ENCODE results near the gene COL27A1.

The COL27A1 gene

GRCh38 chr9:114304416-114305188 lies 149.3 kb downstream of the COL27A1 start:
- no peak overlapping the region for H3K4ac ChIP-seq (ENCODE audit: low read depth, low read length)
- H3K23ac ChIP-seq (ENCODE audit: low read length) = no peak overlapping the region
- H3K4me1 ChIP-seq (ENCODE audit: control insufficient read depth in 1 of 2, insufficient read depth in 2 of 2, low read length in 2 of 2) = no peaks in the 10 kb centered on the region
- H3K18ac ChIP-seq (ENCODE audit: low read length) = no peak overlapping the region
- no peak overlapping the region for H4K12ac ChIP-seq (ENCODE audit: low read depth, low read length)
- H2BK120ac ChIP-seq (ENCODE audit: insufficient read depth, low read length, poor library complexity) = no peak overlapping the region
- no peaks in the 10 kb centered on the region for H3K9me3 ChIP-seq (ENCODE audit: insufficient read depth, low read depth, low read length)
- no peaks in the 10 kb centered on the region for H3K79me2 ChIP-seq (ENCODE audit: control insufficient read depth, insufficient read depth, low read length, poor library complexity)
- no peak overlapping the region for H2AK5ac ChIP-seq (ENCODE audit: low read length)
- no CpG with 5 or more reads among the region's 10 CpGs for WGBS (ENCODE audit: extremely low coverage, insufficient coverage, insufficient read length)
- H3K4me3 ChIP-seq (ENCODE audit: low read depth, low read length) = no peak overlapping the region
- no peak overlapping the region for H4K8ac ChIP-seq (ENCODE audit: low read depth, low read length)
- H3K14ac ChIP-seq (ENCODE audit: low read length) = no peak overlapping the region
- H2BK12ac ChIP-seq (ENCODE audit: low read length) = no peak overlapping the region
- no peak for DNase-seq
- H3K27ac ChIP-seq (ENCODE audit: low read depth, low read length) = no peak overlapping the region
- no peak overlapping the region for H2AFZ ChIP-seq (ENCODE audit: insufficient read depth, low read length, poor library complexity)
- no peak overlapping the region for H4K91ac ChIP-seq (ENCODE audit: low read depth, low read length)
- no peak overlapping the region for H2BK5ac ChIP-seq (ENCODE audit: low read depth, low read length, poor library complexity)
- H3K36me3 ChIP-seq (ENCODE audit: control insufficient read depth in 1 of 2, insufficient read depth in 2 of 2, low read length in 2 of 2) = peaks cover 67 to 76% of the 10 kb centered on the region in 2 experiments
- H3K4me2 ChIP-seq (ENCODE audit: low read length) = no peak overlapping the region
- H3K9ac ChIP-seq (ENCODE audit: low read length) = no peak overlapping the region
- H3K27me3 ChIP-seq (ENCODE audit: insufficient read depth, low read length) = no peaks in the 10 kb centered on the region
- no peaks in the 10 kb centered on the region for H3K79me1 ChIP-seq (ENCODE audit: low read length)

DNA sequence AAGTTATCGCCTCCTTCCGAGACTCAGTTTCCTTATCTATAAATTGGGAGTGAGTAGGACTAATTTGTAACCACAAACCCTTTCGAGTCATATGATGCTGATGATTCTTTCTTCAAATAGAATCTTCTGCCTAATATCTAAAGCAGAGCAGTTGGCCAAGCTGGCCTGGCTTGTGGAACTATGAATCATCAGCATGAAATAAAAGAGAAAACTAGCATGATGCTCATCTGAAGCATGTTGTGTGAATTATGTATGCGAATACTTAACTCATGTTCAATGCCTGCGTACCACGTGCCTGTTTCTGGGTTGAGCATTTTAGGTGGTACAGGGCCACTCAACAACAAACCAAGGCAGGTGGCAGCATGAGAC lies 152.5 kb downstream of the COL27A1 start:
- Histone ChIP-seq H3K9ac (ENCODE audit: low read length) (no peak overlapping the region), H4K91ac (ENCODE audit: low read depth, low read length) (no peak overlapping the region), H3K36me3 (ENCODE audit: control insufficient read depth in 1 of 2, insufficient read depth in 2 of 2, low read length in 2 of 2) (peaks cover 52 to 57% of the 10 kb centered on the region in 2 experiments), H3K4me3 (ENCODE audit: low read depth, low read length) (no peak overlapping the region), H4K8ac (ENCODE audit: low read depth, low read length) (no peak overlapping the region), H3K14ac (ENCODE audit: low read length) (no peak overlapping the region), H3K27me3 (ENCODE audit: insufficient read depth, low read length) (no peaks in the 10 kb centered on the region), H2AFZ (ENCODE audit: insufficient read depth, low read length, poor library complexity) (no peak overlapping the region), H2BK5ac (ENCODE audit: low read depth, low read length, poor library complexity) (no peak overlapping the region), H3K18ac (ENCODE audit: low read length) (no peak overlapping the region), H3K4me1 (ENCODE audit: control insufficient read depth in 1 of 2, insufficient read depth in 2 of 2, low read length in 2 of 2) (no peaks in the 10 kb centered on the region), H2BK12ac (ENCODE audit: low read length) (no peak overlapping the region), H4K12ac (ENCODE audit: low read depth, low read length) (no peak overlapping the region), H3K79me1 (ENCODE audit: low read length) (no peaks in the 10 kb centered on the region), H2AK5ac (ENCODE audit: low read length) (no peak overlapping the region), H3K79me2 (ENCODE audit: control insufficient read depth, insufficient read depth, low read length, poor library complexity) (no peaks in the 10 kb centered on the region), H2BK120ac (ENCODE audit: insufficient read depth, low read length, poor library complexity) (no peak overlapping the region), H3K23ac (ENCODE audit: low read length) (no peak overlapping the region), H3K4me2 (ENCODE audit: low read length) (no peak overlapping the region), H3K4ac (ENCODE audit: low read depth, low read length) (no peak overlapping the region), H3K9me3 (ENCODE audit: insufficient read depth, low read depth, low read length) (peaks cover 4% of the 10 kb centered on the region), H3K27ac (ENCODE audit: low read depth, low read length) (no peak overlapping the region)
- no peak for DNase-seq
- no CpG with 5 or more reads among the region's 6 CpGs for WGBS (ENCODE audit: extremely low coverage, insufficient coverage, insufficient read length)

- H3K4ac ChIP-seq (ENCODE audit: low read depth, low read length) = no peak overlapping the region
- H2AFZ ChIP-seq (ENCODE audit: insufficient read depth, low read length, poor library complexity) = no peak overlapping the region
- no peak overlapping the region for H3K14ac ChIP-seq (ENCODE audit: low read length)
- no peak overlapping the region for H2BK120ac ChIP-seq (ENCODE audit: insufficient read depth, low read length, poor library complexity)
- H3K9ac ChIP-seq (ENCODE audit: low read length) = no peak overlapping the region
- H3K36me3 ChIP-seq (ENCODE audit: control insufficient read depth in 1 of 2, insufficient read depth in 2 of 2, low read length in 2 of 2) = peaks cover 52 to 57% of the 10 kb centered on the region in 2 experiments
- no peak for DNase-seq
- no peaks in the 10 kb centered on the region for H3K27me3 ChIP-seq (ENCODE audit: insufficient read depth, low read length)
- no peak overlapping the region for H4K91ac ChIP-seq (ENCODE audit: low read depth, low read length)
- no peaks in the 10 kb centered on the region for H3K79me1 ChIP-seq (ENCODE audit: low read length)
- no peak overlapping the region for H2BK12ac ChIP-seq (ENCODE audit: low read length)
- no peak overlapping the region for H3K27ac ChIP-seq (ENCODE audit: low read depth, low read length)
- H3K9me3 ChIP-seq (ENCODE audit: insufficient read depth, low read depth, low read length) = peaks cover 4% of the 10 kb centered on the region
- H3K23ac ChIP-seq (ENCODE audit: low read length) = no peak overlapping the region
- no peak overlapping the region for H3K18ac ChIP-seq (ENCODE audit: low read length)
- H3K4me2 ChIP-seq (ENCODE audit: low read length) = no peak overlapping the region
- no CpG with 5 or more reads among the region's 13 CpGs for WGBS (ENCODE audit: extremely low coverage, insufficient coverage, insufficient read length)
- no peak overlapping the region for H2BK5ac ChIP-seq (ENCODE audit: low read depth, low read length, poor library complexity)
- no peak overlapping the region for H4K8ac ChIP-seq (ENCODE audit: low read depth, low read length)
- no peak overlapping the region for H2AK5ac ChIP-seq (ENCODE audit: low read length)
- H3K4me3 ChIP-seq (ENCODE audit: low read depth, low read length) = no peak overlapping the region
- H3K4me1 ChIP-seq (ENCODE audit: control insufficient read depth in 1 of 2, insufficient read depth in 2 of 2, low read length in 2 of 2) = no peaks in the 10 kb centered on the region
- no peaks in the 10 kb centered on the region for H3K79me2 ChIP-seq (ENCODE audit: control insufficient read depth, insufficient read depth, low read length, poor library complexity)
- no peak overlapping the region for H4K12ac ChIP-seq (ENCODE audit: low read depth, low read length)
Measured at GRCh38 chr9:114308361-114308950, 153.1 kb downstream of the COL27A1 start.

DNA sequence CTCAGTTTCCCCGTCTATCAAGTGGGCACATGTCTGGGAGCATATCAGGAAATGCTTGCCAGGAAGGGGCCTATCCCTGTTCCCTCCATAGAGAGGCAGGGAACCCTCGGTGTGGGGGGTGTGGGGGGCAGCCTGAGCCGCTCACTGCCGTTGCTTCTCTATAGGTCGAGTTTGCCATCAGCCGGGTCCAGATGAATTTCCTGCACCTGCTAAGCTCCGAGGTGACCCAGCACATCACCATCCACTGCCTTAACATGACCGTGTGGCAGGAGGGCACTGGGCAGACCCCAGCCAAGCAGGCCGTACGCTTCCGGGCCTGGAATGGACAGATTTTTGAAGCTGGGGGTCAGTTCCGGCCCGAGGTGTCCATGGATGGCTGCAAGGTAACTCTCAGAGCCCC lies 153.8 kb downstream of the COL27A1 start:
- no peaks in the 10 kb centered on the region for H3K79me2 ChIP-seq (ENCODE audit: control insufficient read depth, insufficient read depth, low read length, poor library complexity)
- no peaks in the 10 kb centered on the region for H3K4me1 ChIP-seq (ENCODE audit: control insufficient read depth in 1 of 2, insufficient read depth in 2 of 2, low read length in 2 of 2)
- no peak overlapping the region for H2BK12ac ChIP-seq (ENCODE audit: low read length)
- no peak overlapping the region for H3K9ac ChIP-seq (ENCODE audit: low read length)
- no peak overlapping the region for H3K4me2 ChIP-seq (ENCODE audit: low read length)
- H3K9me3 ChIP-seq (ENCODE audit: insufficient read depth, low read depth, low read length) = peaks cover 4% of the 10 kb centered on the region
- no peaks in the 10 kb centered on the region for H3K79me1 ChIP-seq (ENCODE audit: low read length)
- no peak for DNase-seq
- H4K8ac ChIP-seq (ENCODE audit: low read depth, low read length) = no peak overlapping the region
- no peak overlapping the region for H3K23ac ChIP-seq (ENCODE audit: low read length)
- no peak overlapping the region for H2BK5ac ChIP-seq (ENCODE audit: low read depth, low read length, poor library complexity)
- no CpG with 5 or more reads among the region's 13 CpGs for WGBS (ENCODE audit: extremely low coverage, insufficient coverage, insufficient read length)
- H2AFZ ChIP-seq (ENCODE audit: insufficient read depth, low read length, poor library complexity) = no peak overlapping the region
- no peaks in the 10 kb centered on the region for H3K27me3 ChIP-seq (ENCODE audit: insufficient read depth, low read length)
- H4K91ac ChIP-seq (ENCODE audit: low read depth, low read length) = no peak overlapping the region
- H3K27ac ChIP-seq (ENCODE audit: low read depth, low read length) = no peak overlapping the region
- no peak overlapping the region for H3K18ac ChIP-seq (ENCODE audit: low read length)
- H3K4me3 ChIP-seq (ENCODE audit: low read depth, low read length) = no peak overlapping the region
- peaks cover 52 to 56% of the 10 kb centered on the region in 2 experiments for H3K36me3 ChIP-seq (ENCODE audit: control insufficient read depth in 1 of 2, insufficient read depth in 2 of 2, low read length in 2 of 2)
- no peak overlapping the region for H2BK120ac ChIP-seq (ENCODE audit: insufficient read depth, low read length, poor library complexity)
- H2AK5ac ChIP-seq (ENCODE audit: low read length) = no peak overlapping the region
- no peak overlapping the region for H3K4ac ChIP-seq (ENCODE audit: low read depth, low read length)
- H3K14ac ChIP-seq (ENCODE audit: low read length) = no peak overlapping the region
- H4K12ac ChIP-seq (ENCODE audit: low read depth, low read length) = no peak overlapping the region

All from trophoblast cell (in vitro differentiated cells and primary cell).